Measurements from ENCODE around the gene ASTN2. TPM values are rescaled to one million over a fixed set of nuclear protein-coding genes. Genes with fewer than 3 reads are reported as not detected.

ASTN2 gene
- total and polyA plus RNA-seq, 12 donors: 1.9 to 11.1 (median 4.0) TPM

GRCh38 chr9:116468369-116468768 is 946.5 kb downstream of the ASTN2 start:
- no peak for TF ChIP-seq CTCF (IDR thresholded peaks at IDR 0.05)
- whole genome bisulfite sequencing, 2 donors: 38 to 43% methylated on average over 1 of the region's 1 CpG
- no peaks in the 10 kb centered on the region for H3K36me3 ChIP-seq

GRCh38 chr9:116467740-116468351 is 947.0 kb downstream of the ASTN2 start:
- H3K4me1 ChIP-seq: peaks cover 0 to 19% (median 14%) of the 10 kb centered on the region in 9 donors
- H3K27ac ChIP-seq: no peak overlapping the region
- ATAC-seq: no peak
- no peaks in the 10 kb centered on the region for H3K36me3 ChIP-seq
- H3K4me3 ChIP-seq: no peak overlapping the region
- H3K27me3 ChIP-seq: no peaks in the 10 kb centered on the region
- H3K9me3 ChIP-seq: no peaks in the 10 kb centered on the region
- TF ChIP-seq CTCF (IDR thresholded peaks at IDR 0.05): no peak
- intact Hi-C loops (cut with DNase I): no loop called here
- WGBS, 2 donors: 90 to 91% methylated on average over 3 of the region's 3 CpGs
- no peak for DNase-seq

More at GRCh38 chr9:116468369-116468768, 946.5 kb downstream of the ASTN2 start:
- H3K4me1 ChIP-seq: peaks cover 0 to 19% (median 14%) of the 10 kb centered on the region in 9 donors
- no peaks in the 10 kb centered on the region for H3K27me3 ChIP-seq
- no peak overlapping the region for H3K27ac ChIP-seq
- no peak for ATAC-seq
- DNase-seq: no peak
- intact Hi-C loops (cut with DNase I): no loop called here
- H3K9me3 ChIP-seq: no peaks in the 10 kb centered on the region
- no peak overlapping the region for H3K4me3 ChIP-seq

DNA sequence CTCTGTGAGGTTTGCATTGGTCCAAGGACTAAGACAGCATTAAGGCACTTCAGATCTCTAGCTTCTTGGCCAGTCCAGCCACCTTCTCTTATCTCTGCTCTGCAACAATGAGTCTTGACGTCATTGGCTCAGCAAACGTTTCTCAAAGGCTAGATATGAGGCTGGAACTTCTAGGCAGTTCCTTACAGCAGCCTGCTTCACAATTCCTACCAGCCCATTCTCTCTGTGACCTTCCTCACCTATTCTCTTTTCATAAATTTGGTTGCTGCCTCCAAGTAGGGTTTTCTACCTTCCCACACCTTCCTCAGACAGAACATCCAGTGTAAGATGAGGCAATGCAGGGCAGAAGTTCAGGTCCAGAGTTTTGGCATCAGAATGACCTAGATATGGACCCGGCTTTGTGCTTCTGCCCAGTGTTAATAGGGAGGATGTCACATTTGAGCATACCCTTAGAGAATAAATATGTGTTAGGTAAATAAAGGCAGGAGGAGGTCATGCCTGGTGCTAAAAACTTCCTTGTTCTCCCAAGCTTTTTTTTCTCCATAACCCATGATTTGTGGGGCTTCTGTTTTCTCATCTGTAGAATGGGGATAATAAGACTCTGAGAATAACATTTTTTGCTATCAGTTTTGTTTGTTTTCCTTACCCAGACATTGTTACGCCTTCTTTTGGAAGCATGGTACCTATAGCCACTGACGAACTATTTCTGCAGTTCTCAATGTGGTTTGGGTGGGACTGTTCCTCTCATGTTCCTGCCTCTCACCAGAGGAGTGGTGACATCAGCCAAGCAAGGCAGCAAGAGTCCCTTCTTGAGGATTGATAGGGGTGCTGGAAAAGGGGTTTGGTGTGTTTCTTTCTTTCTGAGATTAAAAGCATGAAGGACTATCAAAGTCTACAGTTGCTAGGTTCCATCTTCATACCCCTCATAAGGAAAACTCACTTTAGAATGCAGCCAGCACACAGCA is 948.3 kb downstream of the ASTN2 start:
- peak in 1 of 8 donors; percentile 38 for ATAC-seq
- intact Hi-C loops (cut with DNase I): no loop called here
- WGBS, 2 donors: 64 to 65% methylated on average over 5 of the region's 5 CpGs
- Histone ChIP-seq H3K4me1 (peaks cover 0 to 13% (median 10%) of the 10 kb centered on the region in 9 donors), H3K9me3 (no peaks in the 10 kb centered on the region), H3K4me3 (no peak overlapping the region), H3K27ac (no peak overlapping the region), H3K36me3 (no peaks in the 10 kb centered on the region), H3K27me3 (no peaks in the 10 kb centered on the region)
- no peak for TF ChIP-seq CTCF (IDR thresholded peaks at IDR 0.05)
- DNase-seq: no peak

- 80 to 83% methylated on average over 9 of the region's 9 CpGs for WGBS, 2 donors
- intact Hi-C loops (cut with DNase I): no loop called here
Observed at GRCh38 chr9:116465576-116466270, 949.1 kb downstream of the ASTN2 start.

More at GRCh38 chr9:116465576-116466270, 949.1 kb downstream of the ASTN2 start:
- no peak overlapping the region for H3K4me3 ChIP-seq
- peaks cover 0 to 5% (median 2%) of the 10 kb centered on the region in 9 donors for H3K4me1 ChIP-seq
- H3K36me3 ChIP-seq: no peaks in the 10 kb centered on the region
- DNase-seq (no peak), ATAC-seq (no peak)
- no peak for TF ChIP-seq CTCF (IDR thresholded peaks at IDR 0.05)
- H3K9me3 ChIP-seq: no peaks in the 10 kb centered on the region
- H3K27ac ChIP-seq: no peak overlapping the region
- no peaks in the 10 kb centered on the region for H3K27me3 ChIP-seq
